WTC11 (cell line): ENCODE results near the gene NEURL1B. TPM values are rescaled to one million over a fixed set of nuclear protein-coding genes. Genes with fewer than 3 reads are reported as not detected.

Source experiments
- ATAC-seq: fragments of 200-7000 bp; cut with Tn5 transposase; 2 replicates; pipeline ENCODE4 v1.10.0; 2021; ENCODE audit warnings: mild to moderate bottlenecking, moderate library complexity
- CTCF ChIA-PET: fragments of 300-600 bp; sonication (Branson Sonifier 250); formaldehyde crosslinking; loops from one replicate; lab custom pipeline; 2021; ENCODE audit warnings: antibody characterized with exemption; lab: Charles Lee
- POLR2A ChIA-PET: fragments of 350-600 bp; sonication (Branson Sonifier 250); formaldehyde crosslinking; loops from one replicate; lab custom pipeline; 2021; ENCODE audit warnings: antibody characterized with exemption; lab: Charles Lee
- DNase-seq: peaks from one replicate; pipeline ENCODE4 v3.0.0; 2021; ENCODE audit warnings: low spot score
- H3K27ac Mint-ChIP-seq: 2 replicates; pipeline ENCODE4 v1.8.0; 2021; ENCODE audit warnings: mixed read lengths
- H3K27me3 Mint-ChIP-seq: 2 replicates; pipeline ENCODE4 v1.8.0; 2021; ENCODE audit warnings: low read depth, mild to moderate bottlenecking, moderate library complexity, mixed read lengths
- H3K36me3 Mint-ChIP-seq: 2 replicates; pipeline ENCODE4 v1.8.0; 2021; ENCODE audit warnings: mixed read lengths
- H3K4me1 Mint-ChIP-seq: 2 replicates; pipeline ENCODE4 v1.8.0; 2022; ENCODE audit warnings: mixed read lengths
- H3K4me3 Mint-ChIP-seq: 2 replicates; pipeline ENCODE4 v1.8.0; 2021; ENCODE audit warnings: mild to moderate bottlenecking, moderate library complexity, mixed read lengths
- H3K9me3 Mint-ChIP-seq: 2 replicates; pipeline ENCODE4 v1.8.0; 2021; ENCODE audit warnings: mixed read lengths
- AR ChIP-seq: fragments of 250-450 bp; sonication (Bioruptor Pico); IDR thresholded peaks from 2 replicates; pipeline ENCODE4 v1.9.0; 2021; ENCODE audit warnings: mild to moderate bottlenecking
- ATF3 ChIP-seq: sonication (generic); formaldehyde crosslinking; conservative IDR thresholded peaks from 2 replicates; pipeline ENCODE4 v1.8.1; 2022; ENCODE audit warnings: mild to moderate bottlenecking, missing genetic modification reagents
- CDX4 ChIP-seq: fragments of 250-450 bp; sonication (Bioruptor Pico); IDR thresholded peaks from 2 replicates; pipeline ENCODE4 v1.9.0; 2021; ENCODE audit warnings: moderate library complexity, mild to moderate bottlenecking, inconsistent platforms, borderline replicate concordance
- E2F1 ChIP-seq: sonication (generic); formaldehyde crosslinking; IDR thresholded peaks from 2 replicates; pipeline ENCODE4 v1.8.0; 2022; ENCODE audit warnings: mild to moderate bottlenecking, missing genetic modification reagents
- ERG ChIP-seq: fragments of 250-450 bp; sonication (Bioruptor Pico); IDR thresholded peaks from 2 replicates; pipeline ENCODE4 v1.8.0; 2021; ENCODE audit warnings: mild to moderate bottlenecking
- FOXP4 ChIP-seq: sonication (generic); formaldehyde crosslinking; IDR thresholded peaks from 2 replicates; pipeline ENCODE4 v1.8.0; 2022; ENCODE audit warnings: mild to moderate bottlenecking, missing genetic modification reagents
- GABPB1 ChIP-seq: sonication (generic); formaldehyde crosslinking; IDR thresholded peaks from 2 replicates; pipeline ENCODE4 v1.8.1; 2023; ENCODE audit warnings: mild to moderate bottlenecking, missing genetic modification reagents
- MAX ChIP-seq: sonication (generic); formaldehyde crosslinking; IDR thresholded peaks from 2 replicates; pipeline ENCODE4 v1.8.0; 2022; ENCODE audit warnings: mild to moderate bottlenecking, missing genetic modification reagents
- PREB ChIP-seq: sonication (generic); formaldehyde crosslinking; IDR thresholded peaks from 2 replicates; pipeline ENCODE4 v1.8.1; 2022; ENCODE audit warnings: mild to moderate bottlenecking, missing genetic modification reagents, moderate library complexity, borderline replicate concordance
- STAT6 ChIP-seq: sonication (generic); formaldehyde crosslinking; conservative IDR thresholded peaks from 2 replicates; pipeline ENCODE4 v1.8.1; 2023; ENCODE audit warnings: mild to moderate bottlenecking, low read depth, missing genetic modification reagents, moderate library complexity
- TEAD4 ChIP-seq: sonication (generic); formaldehyde crosslinking; IDR thresholded peaks from 2 replicates; pipeline ENCODE4 v1.8.0; 2022; ENCODE audit warnings: mild to moderate bottlenecking, missing genetic modification reagents
- ZNF138 ChIP-seq: sonication (generic); formaldehyde crosslinking; conservative IDR thresholded peaks from 2 replicates; pipeline ENCODE4 v1.8.1; 2022; ENCODE audit warnings: mild to moderate bottlenecking, moderate library complexity, missing genetic modification reagents
- ZNF396 ChIP-seq: fragments of 250-450 bp; sonication (Bioruptor Pico); IDR thresholded peaks from 2 replicates; pipeline ENCODE4 v1.8.0; 2021; ENCODE audit warnings: mild to moderate bottlenecking, moderate library complexity, borderline replicate concordance
- ZNF671 ChIP-seq: fragments of 250-450 bp; sonication (Bioruptor Pico); IDR thresholded peaks from 2 replicates; pipeline ENCODE4 v1.8.0; 2021; ENCODE audit warnings: mild to moderate bottlenecking
- ZSCAN18 ChIP-seq: fragments of 250-450 bp; sonication (Bioruptor Pico); IDR thresholded peaks from 2 replicates; pipeline ENCODE4 v2.1.2; 2022; ENCODE audit warnings: mild to moderate bottlenecking, moderate library complexity
- total RNA-seq: library from RNA; stranded (reverse); gene quantifications from 3 replicates; pipeline ENCODE4 v1.2.3, GENCODE V29; 2021

NEURL1B gene
- total RNA-seq, 1 experiment from 2014 or later: 9.8 TPM

- no peak for TF ChIP-seq AR
- no peak for TF ChIP-seq CDX4 (CRISPR knock-in tag)
- no peak for TF ChIP-seq ZNF138
- no peak for TF ChIP-seq MAX (CRISPR knock-in tag)
- TF ChIP-seq PREB (CRISPR knock-in tag): no peak
- no peak for TF ChIP-seq ZNF671
- no peak for TF ChIP-seq GABPB1 (CRISPR knock-in tag)
- TF ChIP-seq E2F1 (CRISPR knock-in tag): no peak
- TF ChIP-seq ERG: no peak
- TF ChIP-seq STAT6 (CRISPR knock-in tag): no peak
- no peak for TF ChIP-seq TEAD4 (CRISPR knock-in tag)
- TF ChIP-seq ZSCAN18 (CRISPR knock-in tag): no peak
- no peak for TF ChIP-seq ATF3 (CRISPR knock-in tag)
- no peak for TF ChIP-seq ZNF396 (CRISPR knock-in tag)
- no peak for TF ChIP-seq FOXP4 (CRISPR knock-in tag)
- DNase-seq: no peak
- Mint-ChIP-seq H3K27me3 (peaks cover 3% of the 10 kb centered on the region; the same call in 1 of the 2 replicates), H3K4me1 (peaks cover 12% of the 10 kb centered on the region), H3K27ac (no peak overlapping the region), H3K9me3 (no peaks in the 10 kb centered on the region), H3K36me3 (no peaks in the 10 kb centered on the region), H3K4me3 (no peak overlapping the region)
- ATAC-seq: no peak
- ChIA-PET CTCF (no interaction called here), POLR2A (no interaction called here)
Observed at GRCh38 chr5:172599204-172599567, 41.9 kb upstream of the NEURL1B start.
